Activated CD8-positive, alpha-beta memory T cell treated with anti-CD3 and anti-CD28 coated beads, Interleukin-2, amount 50 U/mL, for 1 hour (primary cell): ENCODE measurements around the gene MAP2K1.
"Not testable (repeated sequence)": the region's sequence is repeated elsewhere in the genome, so short reads cannot be mapped to it uniquely, and the experiment has no call there.

Source experiments
- DNase-seq: peaks from one replicate; pipeline ENCODE4 v3.0.0-alpha.2; 2020; ENCODE audit errors: extremely low read depth

Gene MAP2K1

GRCh38 chr15:66393037-66393436 is 6.3 kb downstream of the MAP2K1 start:
- DNase-seq, result not testable (repeated sequence)

- DNase-seq, result no peak
Observed at GRCh38 chr15:66394472-66394871, 7.8 kb downstream of the MAP2K1 start.

DNA sequence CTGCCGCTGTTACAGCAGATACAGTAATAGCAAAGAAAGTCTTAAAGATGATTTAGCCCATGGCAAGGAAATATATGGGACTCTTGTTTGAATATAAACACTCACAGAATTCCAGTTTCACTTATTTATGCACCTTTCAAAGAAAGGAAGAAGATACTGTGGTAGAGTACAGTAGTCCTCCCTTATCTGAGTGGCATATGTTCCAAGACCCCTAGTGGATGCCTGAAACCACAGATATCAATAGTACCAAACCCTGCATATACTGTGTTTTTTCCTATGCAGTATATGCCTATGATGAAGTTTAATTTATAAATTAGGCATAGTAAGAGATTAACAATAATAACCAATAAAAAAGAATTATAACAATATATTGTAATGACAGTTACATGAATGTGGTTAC is 8.2 kb downstream of the MAP2K1 start:
- DNase-seq, result no peak

DNA sequence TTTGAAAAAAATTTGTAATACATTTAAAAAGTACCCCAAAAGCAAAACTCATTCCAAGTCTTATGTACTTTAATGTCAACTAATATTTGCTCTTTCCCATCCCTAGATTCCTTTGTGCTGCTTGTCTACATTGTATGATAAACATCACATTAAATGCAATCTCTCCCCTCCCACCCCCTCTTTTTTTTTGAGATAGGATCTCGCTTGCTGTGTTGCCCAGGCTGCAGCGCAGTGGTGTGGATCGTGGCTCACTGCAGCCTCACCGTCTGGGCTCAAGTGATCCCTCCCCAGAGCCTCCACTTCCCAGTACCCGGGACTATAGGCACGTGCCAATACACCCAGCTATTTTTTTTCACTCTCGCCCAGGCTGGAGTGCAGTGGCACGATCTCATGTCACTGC is 12.6 kb downstream of the MAP2K1 start:
- no peak for DNase-seq

DNA sequence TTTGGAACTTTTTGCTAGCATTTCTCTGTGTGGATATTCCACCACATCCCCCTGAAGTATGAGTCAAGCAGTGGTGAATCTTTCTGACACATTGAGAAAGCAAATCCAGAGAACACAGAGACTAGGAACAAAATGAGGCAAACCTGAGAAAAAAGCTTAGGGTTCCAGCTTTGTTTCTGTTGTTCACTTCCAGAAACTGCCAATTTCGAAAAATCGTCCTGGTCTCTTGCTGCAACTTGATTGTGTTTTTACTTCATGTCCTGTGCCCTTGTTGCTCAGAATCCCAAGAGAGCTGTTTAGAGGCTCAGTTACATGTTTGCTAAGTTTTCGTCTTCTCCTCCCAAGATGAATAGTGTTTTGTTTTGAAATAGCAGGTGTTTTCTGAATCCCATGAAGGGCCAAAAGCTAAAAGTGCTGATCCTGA is 13.7 kb downstream of the MAP2K1 start:
- DNase-seq, result no peak

GRCh38 chr15:66401130-66402021 is 14.7 kb downstream of the MAP2K1 start:
- DNase-seq, result no peak

- no peak for DNase-seq
Observed at GRCh38 chr15:66402761-66403284, 16.1 kb downstream of the MAP2K1 start.

DNA sequence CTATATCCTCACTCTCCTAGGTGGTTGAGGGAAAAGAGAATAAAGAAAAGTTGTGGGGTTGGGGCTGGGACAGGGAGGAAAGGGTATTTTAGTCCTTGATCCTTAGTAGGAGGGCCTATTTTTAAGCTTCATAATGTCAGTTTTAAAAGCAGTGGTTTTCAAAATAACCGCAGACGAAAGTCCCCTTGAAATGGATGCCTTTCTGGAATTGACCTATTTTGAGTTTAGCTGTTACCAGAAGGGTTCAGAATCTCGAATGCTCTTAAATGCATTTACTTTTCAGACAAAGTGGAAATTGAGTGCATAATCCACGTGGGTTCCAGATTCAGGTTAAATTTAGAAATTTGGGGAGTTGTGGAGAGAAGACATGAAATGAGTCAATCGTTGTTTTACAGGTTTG is 16.6 kb downstream of the MAP2K1 start:
- DNase-seq, result no peak

DNA sequence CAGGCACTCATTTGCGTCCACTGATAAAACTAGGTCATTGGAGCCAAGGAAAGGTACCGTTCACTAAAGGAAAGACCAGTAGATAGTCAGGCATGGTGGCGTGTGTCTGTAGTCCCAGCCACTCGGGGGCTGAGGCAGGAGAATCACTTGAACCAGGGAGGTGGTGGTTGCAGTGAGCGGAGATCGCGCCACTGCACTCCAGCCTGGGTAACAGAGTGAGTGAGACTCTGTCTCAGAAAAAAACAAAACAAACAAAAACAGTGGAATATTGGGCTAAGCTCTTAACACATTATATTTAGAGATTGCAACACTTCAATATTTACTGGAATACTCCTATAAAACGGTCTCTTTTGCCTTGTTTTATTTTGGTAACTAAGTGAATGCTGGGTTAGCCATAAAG is 17.4 kb downstream of the MAP2K1 start:
- no peak for DNase-seq

DNA sequence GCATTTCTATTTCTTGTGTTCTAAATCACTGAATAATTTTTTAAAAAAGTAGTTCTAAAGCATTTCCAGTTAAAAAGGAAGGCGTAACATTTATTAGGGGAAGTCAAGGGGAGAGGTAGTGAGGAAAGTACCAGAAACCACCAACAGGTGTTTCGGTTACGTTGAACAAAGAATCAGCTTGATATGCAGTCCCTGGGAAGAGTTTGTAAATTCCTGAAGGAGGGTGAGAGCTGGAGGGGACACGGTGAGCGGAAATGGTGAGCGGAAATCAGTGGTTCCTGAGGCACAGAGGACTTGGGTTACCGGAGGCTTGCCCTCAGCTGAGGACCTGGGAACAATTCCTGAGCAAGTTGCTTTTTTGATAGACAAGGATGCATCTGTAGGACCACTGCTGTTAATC is 17.8 kb downstream of the MAP2K1 start:
- no peak for DNase-seq

DNA sequence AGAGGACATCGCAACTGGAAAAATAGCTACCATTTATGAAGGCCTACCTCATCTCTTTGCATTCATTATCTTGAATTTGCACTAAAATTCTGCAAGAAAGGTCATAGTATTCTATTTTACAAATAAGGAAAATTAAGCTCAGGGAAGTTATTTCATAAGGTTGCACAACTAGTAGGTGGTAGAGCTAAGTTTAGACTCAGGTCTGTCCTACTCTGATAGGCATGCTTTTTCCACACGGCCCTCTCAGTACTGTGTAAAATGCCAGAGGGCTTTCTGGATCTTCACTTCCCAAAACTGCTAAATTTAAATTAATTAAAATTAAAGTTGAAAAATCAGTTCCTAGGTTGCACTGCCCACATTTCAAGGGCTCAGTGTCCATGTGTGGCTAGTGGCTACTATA is 18.3 kb downstream of the MAP2K1 start:
- DNase-seq, result no peak

- no peak for DNase-seq
Observed at GRCh38 chr15:66405615-66406014, 18.9 kb downstream of the MAP2K1 start.

GRCh38 chr15:66408254-66408653 is 21.5 kb downstream of the MAP2K1 start:
- no peak for DNase-seq

GRCh38 chr15:66408675-66409282 is 22.1 kb downstream of the MAP2K1 start:
- DNase-seq, result no peak

DNA sequence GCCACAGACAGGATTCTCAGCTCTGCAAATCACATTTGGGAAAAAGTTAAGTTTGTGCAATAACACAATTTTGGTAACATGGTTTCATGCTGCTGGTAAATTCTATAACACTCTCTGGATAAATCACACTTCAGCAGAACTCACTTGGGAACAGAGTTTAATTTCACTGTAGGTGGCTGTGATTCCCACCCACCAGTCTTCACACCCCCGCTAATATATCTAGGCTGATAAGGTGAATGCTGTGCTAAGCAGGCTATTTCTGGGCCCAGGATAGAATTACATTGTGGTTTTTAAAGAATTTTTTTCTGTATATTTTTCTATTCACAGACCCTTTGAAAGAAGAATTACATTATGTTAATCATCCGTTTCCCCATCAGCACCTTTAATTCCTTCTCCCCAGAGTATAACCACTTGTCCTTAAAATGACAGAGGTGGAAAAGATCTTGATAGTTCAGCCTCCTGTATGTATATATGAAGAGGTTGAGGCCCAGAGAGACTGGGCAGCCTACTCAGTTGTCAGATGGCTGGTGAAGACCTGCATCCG is 22.9 kb downstream of the MAP2K1 start:
- DNase-seq, result no peak

- no peak for DNase-seq
Observed at GRCh38 chr15:66411190-66411589, 24.5 kb downstream of the MAP2K1 start.

DNA sequence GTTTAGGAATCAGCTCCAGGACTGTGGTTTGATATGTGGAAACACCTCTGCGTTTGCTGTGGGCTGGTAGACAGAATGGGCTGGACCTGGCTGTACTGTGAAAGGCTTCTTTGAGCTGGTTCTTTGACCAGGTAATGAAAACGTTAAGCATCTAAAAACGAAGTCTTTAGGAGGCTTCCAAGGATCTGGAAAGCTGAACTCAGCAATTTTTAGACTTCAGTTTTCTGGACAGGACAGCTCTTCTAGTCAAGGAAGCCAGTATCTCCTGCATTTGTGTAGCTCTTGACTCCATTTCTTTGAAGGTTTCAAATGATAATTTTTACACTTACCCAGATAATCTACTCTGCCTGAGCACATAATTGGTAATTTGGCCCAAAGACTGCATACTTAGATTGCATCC is 25.5 kb downstream of the MAP2K1 start:
- DNase-seq, result no peak

DNA sequence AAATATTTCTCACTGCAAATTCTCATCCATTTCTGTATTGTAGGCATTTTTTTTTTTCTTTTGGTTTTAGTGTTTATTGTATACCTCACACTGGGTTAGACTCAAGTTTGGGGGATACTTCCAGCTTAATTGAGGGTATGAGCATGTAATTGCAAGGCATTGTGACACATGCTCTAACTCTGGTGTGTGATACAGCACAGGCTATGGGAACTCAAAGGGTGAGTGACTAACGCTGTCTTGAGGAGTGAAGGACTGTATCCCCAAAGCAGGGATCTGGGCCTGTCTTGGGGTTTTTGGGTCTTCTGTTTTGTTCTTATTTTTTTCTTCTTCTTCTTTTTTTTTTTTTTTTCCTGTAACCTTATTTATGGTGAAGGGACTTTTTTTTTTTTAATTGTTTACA is 26.9 kb downstream of the MAP2K1 start:
- no peak for DNase-seq

DNA sequence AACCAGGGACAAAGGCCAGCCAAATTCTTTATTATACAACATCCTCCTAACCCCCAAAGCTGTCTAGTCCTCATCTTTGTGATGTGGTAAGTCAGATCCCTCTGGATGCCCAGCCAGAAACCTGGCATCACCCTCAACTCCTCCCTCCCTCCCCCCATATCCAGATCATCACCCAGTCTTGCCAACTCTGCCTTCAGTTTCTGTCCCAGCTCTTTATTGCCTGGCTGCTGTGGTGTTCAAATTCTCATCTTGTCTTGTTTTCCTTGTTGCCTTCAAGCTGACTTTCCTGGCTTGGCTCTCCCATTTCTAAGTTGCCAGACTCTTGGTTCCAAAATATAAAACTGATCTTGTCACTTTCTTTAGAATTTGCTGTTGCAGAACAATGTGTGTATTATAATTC is 28.6 kb downstream of the MAP2K1 start:
- DNase-seq, result no peak

- DNase-seq, result no peak
Observed at GRCh38 chr15:66417736-66418135, 31.0 kb downstream of the MAP2K1 start.

DNA sequence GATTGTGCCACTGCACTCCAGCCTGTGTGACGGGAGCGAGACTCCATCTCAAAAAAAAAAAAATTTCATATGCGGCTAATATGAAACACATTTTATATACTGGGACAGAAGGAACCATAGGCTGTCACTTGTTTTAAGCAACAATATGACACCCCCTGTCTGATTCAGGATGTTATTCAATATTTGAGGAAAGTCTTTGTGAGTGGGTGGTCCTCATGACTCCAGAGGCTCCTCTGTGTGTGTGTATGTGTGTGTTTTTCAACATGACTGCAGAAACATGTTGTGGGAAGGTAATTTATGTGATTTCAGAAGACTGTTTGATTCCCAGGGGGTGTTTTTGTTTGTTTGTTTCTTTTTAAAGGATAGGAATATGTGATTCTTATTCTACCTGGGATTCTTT is 32.8 kb downstream of the MAP2K1 start:
- DNase-seq, result no peak

DNA sequence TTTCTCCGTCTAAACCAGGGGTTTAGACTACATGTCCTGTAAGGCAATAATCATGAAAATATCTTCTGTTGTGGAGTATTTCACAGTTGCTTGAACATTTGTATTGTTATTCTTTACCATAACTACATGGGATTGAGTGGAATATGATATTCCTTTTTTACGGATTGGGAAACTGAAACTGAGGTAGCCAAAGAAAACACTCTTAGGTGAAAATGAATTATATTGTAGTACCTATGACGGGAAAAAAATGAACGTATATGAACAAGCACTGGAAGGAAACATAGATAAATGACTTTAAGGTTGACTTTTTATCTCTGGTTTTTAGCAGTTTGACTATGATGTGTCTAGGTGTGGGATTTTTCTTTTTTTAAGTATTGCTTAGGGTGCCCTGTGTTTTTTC is 35.6 kb downstream of the MAP2K1 start:
- DNase-seq, result no peak

DNA sequence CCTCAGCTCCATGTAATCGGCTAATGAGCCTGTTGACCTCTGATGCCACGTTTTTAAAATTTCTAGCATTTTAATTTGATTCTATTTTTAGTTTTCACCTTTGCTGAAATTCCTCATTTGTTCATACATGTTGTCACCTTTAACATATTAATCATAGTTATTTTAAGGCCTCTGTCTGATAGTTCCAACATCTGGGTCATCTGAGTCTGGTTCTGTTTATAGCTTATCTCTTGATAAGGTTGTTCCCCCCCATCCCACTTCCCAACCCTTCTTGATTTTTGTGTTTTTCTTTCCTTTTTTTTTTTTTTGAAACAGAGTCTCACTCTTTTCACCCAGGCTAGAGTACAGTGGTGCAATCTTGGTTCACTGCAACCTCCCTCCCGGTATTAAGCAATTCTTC is 36.4 kb downstream of the MAP2K1 start:
- DNase-seq, result no peak
